H1 (cell line): Measurements from ENCODE around the gene TBX21. TPM values are rescaled to one million over a fixed set of nuclear protein-coding genes. Genes with fewer than 3 reads are reported as not detected.

Experiments
- ATF3 ChIP-seq: IDR thresholded peaks from 2 replicates; pipeline ENCODE4 v1.6.1; 2011; ENCODE audit warnings: low read depth, mild to moderate bottlenecking, low read length; ENCODE audit not compliant: insufficient read depth
- CHD2 ChIP-seq: IDR thresholded peaks from 2 replicates; pipeline ENCODE4 v1.6.1; 2012; ENCODE audit warnings: low read length, improper control_type of control experiment
- CTBP2 ChIP-seq: IDR thresholded peaks from 2 replicates; pipeline ENCODE4 v1.7.0; 2011; ENCODE audit warnings: borderline replicate concordance, mild to moderate bottlenecking, moderate library complexity, mixed read lengths, low read length; ENCODE audit not compliant: insufficient read depth, insufficient read length
- CTCF ChIP-seq, 3 experiments: IDR thresholded peaks; 1 replicate in 2 of 3; 2 replicates in 1 of 3; pipeline versions ENCODE4 v1.5.1 to v1.6.1; 2011; ENCODE audit warnings: low read length in 3 of 3, mild to moderate bottlenecking in 3 of 3, inconsistent platforms in 2 of 3, low read depth in 1 of 3, moderate library complexity in 1 of 3; ENCODE audit not compliant: insufficient read depth in 1 of 3; ENCODE audit errors: control extremely low read depth in 1 of 3
- E2F6 ChIP-seq: IDR thresholded peaks from 2 replicates; pipeline ENCODE4 v1.6.1; 2012; ENCODE audit warnings: inconsistent platforms
- EP300 ChIP-seq, 2 experiments: IDR thresholded peaks; 1 replicate in 1 of 2; 2 replicates in 1 of 2; pipeline ENCODE4 v1.6.1; 2011 to 2012; ENCODE audit warnings: low read depth in 2 of 2, low read length in 2 of 2, mild to moderate bottlenecking in 2 of 2, borderline replicate concordance in 1 of 2, inconsistent platforms in 1 of 2, moderate library complexity in 1 of 2
- FOSL1 ChIP-seq: IDR thresholded peaks from 2 replicates; pipeline ENCODE4 v1.6.1; 2011; ENCODE audit warnings: mild to moderate bottlenecking, low read depth, low read length, moderate library complexity; ENCODE audit not compliant: insufficient read depth
- GABPA ChIP-seq: IDR thresholded peaks from 2 replicates; pipeline ENCODE4 v1.6.1; 2011; ENCODE audit warnings: mild to moderate bottlenecking, low read length, moderate library complexity, borderline replicate concordance; ENCODE audit not compliant: insufficient read depth
- GTF2F1 ChIP-seq: IDR thresholded peaks from 2 replicates; pipeline ENCODE4 v1.6.1; 2012; ENCODE audit warnings: low read depth, low read length, improper control_type of control experiment, borderline replicate concordance
- HDAC6 ChIP-seq: IDR thresholded peaks from one replicate; pipeline ENCODE4 v1.7.1; 2012; ENCODE audit warnings: low read depth, mild to moderate bottlenecking, inconsistent platforms, low read length, moderate library complexity
- MAFK ChIP-seq: IDR thresholded peaks from 2 replicates; pipeline ENCODE4 v1.6.1; 2012; ENCODE audit warnings: low read depth, mild to moderate bottlenecking, improper control_type of control experiment, low read length
- PHF8 ChIP-seq: fragments of 200-600 bp; sonication (generic); conservative IDR thresholded peaks from 2 replicates; pipeline ENCODE4 v1.7.1; 2012; ENCODE audit warnings: low read depth, mild to moderate bottlenecking, inconsistent platforms, low read length, moderate library complexity
- SIRT6 ChIP-seq: IDR thresholded peaks from one replicate; pipeline ENCODE4 v1.7.1; 2012; ENCODE audit warnings: low read length, inconsistent platforms
- SRF ChIP-seq: IDR thresholded peaks from 2 replicates; pipeline ENCODE4 v1.6.1; 2011; ENCODE audit warnings: mild to moderate bottlenecking, low read depth, low read length, moderate library complexity
- USF2 ChIP-seq: IDR thresholded peaks from 2 replicates; pipeline ENCODE4 v1.6.1; 2011; ENCODE audit warnings: low read length, improper control_type of control experiment
- polyA plus RNA-seq, 7 experiments: library from polyadenylated mRNA; depleted of rRNA in 3 of 7; stranded (reverse) in 5 of 7; unstranded in 2 of 7; fragments of >200 nt in 5 of 7; fragments of 200-250 nt in 2 of 7; gene quantifications; 1 replicate in 5 of 7; 2 replicates in 1 of 7; 4 replicates in 1 of 7; pipeline versions ENCODE4 v1.2.1 to v1.2.3, GENCODE V29; 2011 to 2013; ENCODE audit warnings: missing spikeins in 2 of 7, mixed read lengths in 2 of 7
- total RNA-seq: library from RNA; stranded (reverse); fragmentation: NEBNext Ultra II Directional; extraction: Animal tissue kit (Norgen Biotek cat#: 25700); gene quantifications from 2 replicates; pipeline ENCODE4 v1.2.1, GENCODE V29; 2021

Gene TBX21
- total and polyA plus RNA-seq, 2 of the 8 experiments (the other 6 are each of a cell fraction or from before 2014, with no cell fraction given): not detected

- TF ChIP-seq CTCF (IDR thresholded peaks at IDR 0.05; ENCODE audit: control extremely low read depth in 1 of 3, insufficient read depth in 1 of 3, low read depth in 1 of 3, low read length in 3 of 3): no peak
- TF ChIP-seq PHF8: peak; percentile 63
- no peak for TF ChIP-seq FOSL1
- TF ChIP-seq ATF3: no peak
- no peak for TF ChIP-seq SRF
- TF ChIP-seq EP300 (IDR thresholded peaks at IDR 0.05; ENCODE audit: borderline replicate concordance in 1 of 2, low read depth in 2 of 2, low read length in 2 of 2): no peak
- no peak for TF ChIP-seq E2F6
- TF ChIP-seq CTBP2: no peak
- no peak for TF ChIP-seq GABPA
- no peak for TF ChIP-seq GTF2F1
- TF ChIP-seq CHD2: no peak
- no peak for TF ChIP-seq USF2
- no peak for TF ChIP-seq HDAC6
- no peak for TF ChIP-seq MAFK
- no peak for TF ChIP-seq SIRT6
These were observed 39.1 kb upstream of the TBX21 start, which contains the start of gene TBKBP1 (continued) for GRCh38 chr17:47693731-47694580.
